AG09309 (cell line): Measurements from ENCODE around the gene CCDC69.

ENCODE experiments used
- DNase-seq: peaks from one replicate; pipeline ENCODE4 v3.0.0-alpha.2; 2010; ENCODE audit warnings: low read depth
- H3K4me3 ChIP-seq: 2 replicates; pipeline ENCODE4 v1.5.1; 2011; ENCODE audit warnings: mild to moderate bottlenecking, low read depth, low read length, moderate library complexity; ENCODE audit not compliant: control insufficient read depth
- CTCF ChIP-seq: IDR thresholded peaks from 2 replicates; pipeline ENCODE4 v1.5.1; 2011; ENCODE audit warnings: mild to moderate bottlenecking, low read depth, low read length, inconsistent platforms; ENCODE audit not compliant: insufficient read depth, control insufficient read depth; ENCODE audit errors: missing control alignments

Gene CCDC69

GRCh38 chr5:151186538-151186937, 37.4 kb downstream of the CCDC69 start:
- TF ChIP-seq CTCF: no peak
- no peak for DNase-seq
- H3K4me3 ChIP-seq: no peak overlapping the region

GRCh38 chr5:151186052-151186451, 37.8 kb downstream of the CCDC69 start:
- TF ChIP-seq CTCF: no peak
- DNase-seq: no peak
- no peak overlapping the region for H3K4me3 ChIP-seq

GRCh38 chr5:151184316-151185042, 39.4 kb downstream of the CCDC69 start:
- no peak overlapping the region for H3K4me3 ChIP-seq
- no peak for DNase-seq
- no peak for TF ChIP-seq CTCF

GRCh38 chr5:151183456-151184245, 40.2 kb downstream of the CCDC69 start:
- no peak overlapping the region for H3K4me3 ChIP-seq
- DNase-seq: no peak
- no peak for TF ChIP-seq CTCF

- no peak for DNase-seq
- H3K4me3 ChIP-seq: no peak overlapping the region
- no peak for TF ChIP-seq CTCF
Observed at GRCh38 chr5:151182976-151183375, 40.9 kb downstream of the CCDC69 start.

GRCh38 chr5:151182524-151182900, 41.4 kb downstream of the CCDC69 start:
- DNase-seq: no peak
- no peak for TF ChIP-seq CTCF
- H3K4me3 ChIP-seq: no peak overlapping the region
